Gastroesophageal sphincter (tissue), 3 donors: Measurements from ENCODE around the gene FBXL13.

ENCODE experiments used
- POLR2A ChIP-seq, 2 donors: fragments of 450-650 bp; IDR thresholded peaks; one replicate each; pipeline ENCODE4 v1.6.1; 2017; ENCODE audit warnings: antibody characterized with exemption in 2 of 2, mild to moderate bottlenecking in 2 of 2, moderate library complexity in 1 of 2
- POLR2AphosphoS5 ChIP-seq: sonication (generic); formaldehyde crosslinking; IDR thresholded peaks from one replicate; pipeline ENCODE4 v1.6.1; 2017; ENCODE audit warnings: antibody characterized with exemption
- TF ChIP-seq, protein P1 (sequence below), 4 experiments: fragments of 200-600 bp in 2 of 4; fragments of 450-650 bp in 2 of 4; sonication (generic) in 1 of 4; IDR thresholded peaks; one replicate each; pipeline ENCODE4 v1.5.1; 2017 to 2019; ENCODE audit warnings: antibody characterized with exemption in 4 of 4, mild to moderate bottlenecking in 2 of 4, moderate library complexity in 2 of 4

DNA sequence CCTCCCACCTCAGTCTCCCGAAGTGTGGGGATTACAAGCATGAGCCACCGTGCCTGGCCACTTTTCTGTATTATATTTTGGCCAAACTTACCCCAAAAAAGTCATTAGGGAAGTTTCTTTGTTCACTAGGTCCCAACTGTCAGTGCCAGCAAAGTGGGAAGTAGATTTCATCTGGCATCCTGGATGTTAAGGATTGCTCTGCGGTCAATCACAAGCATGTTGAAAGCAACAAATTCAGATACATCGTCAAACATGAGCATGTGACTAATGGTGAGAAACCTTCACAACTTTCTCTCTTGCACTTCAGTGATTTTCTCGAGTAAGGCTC, 176.1 kb downstream of the FBXL13 start:
- TF ChIP-seq POLR2AphosphoS5 = no peak
- TF ChIP-seq POLR2A (IDR thresholded peaks at IDR 0.05) = no peak
- TF ChIP-seq, protein P1, sequence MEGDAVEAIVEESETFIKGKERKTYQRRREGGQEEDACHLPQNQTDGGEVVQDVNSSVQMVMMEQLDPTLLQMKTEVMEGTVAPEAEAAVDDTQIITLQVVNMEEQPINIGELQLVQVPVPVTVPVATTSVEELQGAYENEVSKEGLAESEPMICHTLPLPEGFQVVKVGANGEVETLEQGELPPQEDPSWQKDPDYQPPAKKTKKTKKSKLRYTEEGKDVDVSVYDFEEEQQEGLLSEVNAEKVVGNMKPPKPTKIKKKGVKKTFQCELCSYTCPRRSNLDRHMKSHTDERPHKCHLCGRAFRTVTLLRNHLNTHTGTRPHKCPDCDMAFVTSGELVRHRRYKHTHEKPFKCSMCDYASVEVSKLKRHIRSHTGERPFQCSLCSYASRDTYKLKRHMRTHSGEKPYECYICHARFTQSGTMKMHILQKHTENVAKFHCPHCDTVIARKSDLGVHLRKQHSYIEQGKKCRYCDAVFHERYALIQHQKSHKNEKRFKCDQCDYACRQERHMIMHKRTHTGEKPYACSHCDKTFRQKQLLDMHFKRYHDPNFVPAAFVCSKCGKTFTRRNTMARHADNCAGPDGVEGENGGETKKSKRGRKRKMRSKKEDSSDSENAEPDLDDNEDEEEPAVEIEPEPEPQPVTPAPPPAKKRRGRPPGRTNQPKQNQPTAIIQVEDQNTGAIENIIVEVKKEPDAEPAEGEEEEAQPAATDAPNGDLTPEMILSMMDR (IDR thresholded peaks at IDR 0.05) = no peak
